GM19023 (cell line): ENCODE data around the gene CDH15.
A peak's percentile ranks its signal among the peaks of the same experiment; 100 is the strongest.
"Not testable (repeated sequence)": the region's sequence is repeated elsewhere in the genome, so short reads cannot be mapped to it uniquely, and the experiment has no call there.

ENCODE experiments used
- ATAC-seq: cut with Tn5 transposase; IDR thresholded peaks from one replicate; pipeline ENCODE4 v1.9.1; 2021; ENCODE audit warnings: mild to moderate bottlenecking, moderate library complexity; ENCODE audit not compliant: unreplicated experiment

The CDH15 gene

GRCh38 chr16:89224665-89225064, 53.1 kb downstream of the CDH15 start:
- ATAC-seq, result no peak

GRCh38 chr16:89230255-89230654, 58.7 kb downstream of the CDH15 start:
- ATAC-seq, result no peak

- no peak for ATAC-seq
These were observed 60.6 kb downstream of the CDH15 start for GRCh38 chr16:89232107-89232506.

GRCh38 chr16:89233678-89234490, 62.3 kb downstream of the CDH15 start:
- ATAC-seq, result no peak

GRCh38 chr16:89237733-89238132, 66.2 kb downstream of the CDH15 start:
- no peak for ATAC-seq

GRCh38 chr16:89241187-89242007, 69.8 kb downstream of the CDH15 start:
- ATAC-seq, result peak; percentile 59

- no peak for ATAC-seq
These were observed 71.2 kb downstream of the CDH15 start for GRCh38 chr16:89242795-89243200.

- no peak for ATAC-seq
These were observed 72.1 kb downstream of the CDH15 start for GRCh38 chr16:89243664-89244063.

- ATAC-seq, result not testable (repeated sequence)
These were observed 72.7 kb downstream of the CDH15 start for GRCh38 chr16:89244264-89244663.

- no peak for ATAC-seq
These were observed 73.2 kb downstream of the CDH15 start for GRCh38 chr16:89244754-89245153.
